Right ventricle myocardium inferior (tissue), 1 donor: ENCODE results near the gene CALU. TPM values are rescaled to one million over a fixed set of nuclear protein-coding genes. Genes with fewer than 3 reads are reported as not detected.

ENCODE experiments used
- ATAC-seq: fragments of 200-7000 bp; cut with Tn5 transposase; one replicate; pipeline ENCODE4 v1.9.1; 2020; ENCODE audit warnings: mild to moderate bottlenecking, moderate library complexity
- DNase-seq: peaks from one replicate; pipeline ENCODE4 v3.0.0; 2021; ENCODE audit errors: missing footprints
- intact Hi-C: fragments of 100-400 bp; cut with DNase I; formaldehyde crosslinking; loops from one replicate; pipeline ENCODE4 v1.11.0; 2022
- total RNA-seq: library from RNA; stranded (reverse); fragmentation: NEBNext Ultra II Directional; extraction: Animal tissue kit (Norgen Biotek cat#: 25700); gene quantifications from one replicate; pipeline ENCODE4 v1.2.1, GENCODE V29; 2021
- donor health status: DM: no; HTN: yes; CAD: no; lungs with severe emphysema.

Gene CALU
- total RNA-seq, 1 donor from 2014 or later = 183 TPM

DNA sequence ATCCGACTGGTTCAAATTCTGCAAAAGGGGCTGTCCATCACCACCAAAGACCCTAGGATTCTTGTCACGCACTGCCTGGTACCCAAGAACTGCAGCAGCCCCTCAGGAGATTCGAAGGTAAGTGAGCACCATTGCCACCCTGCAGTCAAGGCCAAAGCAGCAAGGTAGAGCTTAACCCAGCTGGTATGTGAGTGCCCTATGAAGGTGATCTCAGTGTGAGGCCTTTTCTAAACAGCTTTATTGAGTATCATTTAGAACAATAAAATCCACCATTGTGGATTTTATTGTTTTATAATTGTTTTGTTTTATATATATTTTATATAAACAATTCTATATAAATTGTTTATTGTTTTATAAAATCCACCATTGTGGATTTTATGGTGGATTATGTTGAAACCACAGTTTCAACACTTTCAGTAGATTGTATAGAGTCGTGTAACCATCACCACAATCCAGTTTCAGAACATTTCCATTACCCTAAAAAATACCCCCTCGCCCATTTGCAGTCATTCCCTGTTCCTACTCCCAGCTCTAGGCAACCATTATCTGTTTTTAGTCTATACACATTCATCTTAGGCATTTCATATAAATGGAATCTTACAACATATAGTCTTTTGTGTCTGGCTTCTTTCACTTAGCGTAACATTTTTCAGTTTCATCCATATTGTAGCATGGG lies 20.1 kb upstream of the CALU start:
- no peak for DNase-seq
- intact Hi-C loops = no loop called here
- ATAC-seq = no peak

DNA sequence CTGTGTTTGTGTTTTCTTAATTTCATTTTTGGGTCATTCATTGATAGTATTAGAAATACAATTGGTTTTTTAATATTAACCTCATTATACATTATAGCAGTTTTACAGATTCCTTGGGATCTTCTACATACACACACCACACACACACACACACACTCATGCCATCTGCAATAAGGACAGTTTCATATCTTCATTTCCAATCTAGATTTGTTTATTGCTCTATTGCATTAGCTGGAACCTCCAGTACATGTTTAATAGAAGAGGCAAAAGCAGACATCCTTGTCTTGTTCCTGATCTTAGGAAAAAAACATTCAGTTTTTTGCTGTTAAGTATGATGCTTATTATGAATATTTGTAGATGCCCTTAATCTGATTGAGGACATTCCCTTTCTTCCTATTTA lies 17.8 kb upstream of the CALU start:
- intact Hi-C loops = no loop called here
- no peak for ATAC-seq
- no peak for DNase-seq

DNA sequence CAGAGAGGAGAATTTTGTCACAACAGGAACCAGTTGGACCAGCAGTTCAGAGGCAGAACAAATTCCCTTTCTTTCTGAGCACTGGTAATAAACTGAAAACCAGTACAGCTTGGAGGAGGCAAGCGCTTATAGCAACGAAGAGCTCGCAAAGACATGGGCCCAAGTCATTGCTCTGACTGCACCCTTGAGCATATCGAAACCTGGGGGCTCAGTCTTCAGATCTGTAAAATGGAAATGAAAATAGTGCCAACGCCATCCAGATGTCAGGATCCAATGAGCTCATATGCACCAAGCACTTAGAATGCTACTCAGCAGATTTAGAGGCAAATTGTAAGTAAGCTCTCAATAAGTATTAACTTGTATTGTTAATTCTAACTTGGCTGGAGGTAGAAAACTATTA lies 14.4 kb upstream of the CALU start:
- ATAC-seq (no peak), DNase-seq (no peak)
- intact Hi-C loops = no loop called here

DNA sequence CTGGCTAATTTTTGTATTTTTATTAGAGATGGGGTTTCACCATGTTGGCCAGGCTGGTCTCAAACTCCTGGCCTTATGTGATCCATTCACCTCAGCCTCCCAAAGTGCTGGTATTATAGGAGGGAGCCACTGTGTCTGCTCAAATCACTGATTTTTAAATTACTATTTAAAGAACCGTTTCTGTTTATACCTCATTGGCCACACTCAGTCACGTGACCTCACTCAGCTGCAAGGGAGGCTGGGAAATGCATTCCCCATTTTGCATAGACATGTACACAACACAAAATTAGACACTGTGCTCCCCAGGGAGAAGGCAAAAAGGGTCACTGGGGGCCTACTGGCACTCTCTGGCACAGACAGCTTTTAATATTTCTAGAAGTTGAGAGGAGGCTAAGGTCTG lies 13.6 kb upstream of the CALU start:
- ATAC-seq = no peak
- DNase-seq = no peak
- intact Hi-C loops = no loop called here

DNA sequence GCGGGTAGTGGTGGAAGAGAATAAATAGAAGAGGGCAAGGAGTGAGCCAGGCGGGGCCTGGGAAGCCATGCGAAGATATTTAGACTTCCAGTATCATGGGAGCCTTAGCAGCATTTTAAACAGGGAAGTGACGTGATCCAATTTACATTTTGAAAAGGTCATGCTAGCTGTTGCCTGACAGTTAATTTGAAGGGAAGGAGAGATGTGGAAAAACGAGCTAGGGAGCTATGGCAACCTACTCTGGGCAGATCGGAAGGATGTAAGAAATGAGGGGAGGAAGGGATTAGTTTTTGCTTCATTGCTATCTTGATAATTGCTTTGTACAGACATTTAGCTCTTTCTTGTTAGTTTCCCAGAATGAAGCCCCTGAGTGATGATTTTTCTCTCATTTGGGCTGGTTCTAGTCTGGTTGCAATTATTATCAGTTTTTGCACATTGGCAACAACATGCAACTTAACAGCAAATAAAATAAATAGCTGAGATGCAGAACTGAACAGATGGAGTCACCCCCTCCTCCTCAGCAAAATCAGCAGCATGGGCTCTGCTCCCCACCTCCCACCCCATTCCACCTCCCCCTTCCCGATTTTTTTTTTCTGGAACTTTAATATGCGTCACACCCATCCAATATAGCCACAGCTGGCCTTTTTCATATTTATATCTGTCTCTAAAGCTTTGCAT lies 13.0 kb upstream of the CALU start:
- intact Hi-C loops = no loop called here
- DNase-seq = no peak
- ATAC-seq = no peak

DNA sequence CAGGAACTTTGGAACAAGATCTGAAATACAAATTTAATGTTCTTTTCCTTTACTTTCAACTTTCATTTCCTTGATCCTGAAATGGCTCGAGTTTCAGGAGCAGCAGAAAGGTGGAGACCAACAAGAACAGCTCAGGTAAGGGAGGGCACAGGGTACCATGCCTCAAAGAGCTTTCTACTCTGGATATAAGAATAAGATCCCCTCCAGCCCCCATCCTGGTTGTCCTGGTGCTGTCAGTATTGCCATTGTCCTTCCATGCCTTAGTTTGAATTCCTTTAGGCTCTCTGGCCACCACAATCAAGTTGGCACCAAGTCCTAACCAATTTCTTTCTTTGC lies 12.5 kb upstream of the CALU start:
- DNase-seq = no peak
- no peak for ATAC-seq
- intact Hi-C loops = no loop called here

DNA sequence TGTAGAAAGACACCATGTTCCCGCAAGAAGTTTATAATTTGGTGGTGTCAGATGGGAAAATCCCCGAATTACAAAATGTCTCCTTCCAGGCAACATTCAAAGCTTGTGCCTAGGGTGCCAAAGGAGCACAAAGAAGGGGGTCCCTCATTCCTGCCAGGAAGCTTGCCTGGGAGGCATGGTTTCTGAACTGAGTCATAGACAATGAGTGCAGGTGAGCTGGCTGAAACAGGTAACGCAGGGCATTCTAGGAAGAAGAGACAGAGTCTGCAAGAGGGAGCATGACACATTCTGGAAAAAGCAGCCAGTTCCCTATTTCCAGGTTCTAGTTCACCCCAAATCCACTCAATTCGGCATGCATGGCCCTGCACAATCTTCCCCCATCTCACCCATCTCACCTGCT lies 11.9 kb upstream of the CALU start:
- intact Hi-C loops = no loop called here
- ATAC-seq = no peak
- no peak for DNase-seq

DNA sequence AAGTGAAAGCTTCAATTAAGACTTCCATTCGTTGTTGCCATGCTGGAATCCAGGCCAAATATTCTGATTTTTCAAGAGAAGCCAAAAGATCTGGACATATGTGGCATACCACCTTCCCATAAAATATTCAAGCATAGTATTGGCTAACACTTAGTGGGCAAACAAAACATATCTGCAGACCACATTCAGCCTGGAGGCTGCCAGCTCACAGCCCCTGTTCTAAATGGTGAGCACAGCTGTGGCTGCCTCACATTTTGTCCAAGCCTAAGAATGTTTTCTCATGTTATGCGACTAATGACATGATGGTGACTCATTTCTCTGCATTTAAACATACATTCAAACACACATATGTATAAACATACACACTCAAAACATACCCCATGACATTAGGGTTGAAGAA lies 10.6 kb upstream of the CALU start:
- DNase-seq = no peak
- intact Hi-C loops = no loop called here
- ATAC-seq = no peak

DNA sequence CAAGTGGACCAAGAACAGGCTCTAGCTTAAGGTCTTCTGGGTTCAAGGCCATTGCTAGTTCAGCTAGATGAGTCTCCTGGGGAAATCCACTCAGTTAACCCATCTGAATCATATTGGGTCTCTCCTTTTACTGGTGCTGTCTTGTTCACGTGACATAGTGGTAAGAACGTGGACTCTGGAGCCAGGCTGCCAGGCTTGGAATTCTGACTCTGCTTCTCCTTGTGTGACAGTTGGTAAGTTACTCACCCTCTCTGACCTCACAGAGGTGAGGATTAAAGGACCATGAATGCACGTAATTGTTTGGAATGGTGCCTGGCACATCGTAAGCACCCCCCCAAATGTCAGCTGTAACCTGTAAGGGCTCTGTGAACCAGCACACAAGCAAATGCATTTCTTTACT lies 9.7 kb upstream of the CALU start:
- intact Hi-C loops = no loop called here
- DNase-seq = no peak
- ATAC-seq = no peak

DNA sequence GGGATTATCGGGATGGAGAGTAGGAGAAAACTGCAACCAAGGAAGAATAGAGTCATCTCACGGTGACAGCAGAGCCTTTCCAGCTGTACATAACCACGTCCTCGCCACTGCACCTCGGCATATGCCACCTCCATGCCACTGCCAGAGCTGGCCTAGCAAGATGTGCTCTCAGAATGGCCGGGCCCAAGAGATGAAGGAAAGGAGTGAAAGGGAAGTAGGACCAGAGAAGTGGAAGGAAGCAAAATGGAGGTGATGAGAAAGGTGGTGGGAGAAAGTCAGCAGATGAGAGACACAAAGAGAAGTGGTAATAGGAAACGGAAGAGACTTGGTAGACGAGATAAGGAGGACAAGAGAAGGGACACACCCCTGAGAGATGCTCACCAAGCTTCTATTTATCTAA lies 8.0 kb upstream of the CALU start:
- intact Hi-C loops = no loop called here
- ATAC-seq = no peak
- no peak for DNase-seq

DNA sequence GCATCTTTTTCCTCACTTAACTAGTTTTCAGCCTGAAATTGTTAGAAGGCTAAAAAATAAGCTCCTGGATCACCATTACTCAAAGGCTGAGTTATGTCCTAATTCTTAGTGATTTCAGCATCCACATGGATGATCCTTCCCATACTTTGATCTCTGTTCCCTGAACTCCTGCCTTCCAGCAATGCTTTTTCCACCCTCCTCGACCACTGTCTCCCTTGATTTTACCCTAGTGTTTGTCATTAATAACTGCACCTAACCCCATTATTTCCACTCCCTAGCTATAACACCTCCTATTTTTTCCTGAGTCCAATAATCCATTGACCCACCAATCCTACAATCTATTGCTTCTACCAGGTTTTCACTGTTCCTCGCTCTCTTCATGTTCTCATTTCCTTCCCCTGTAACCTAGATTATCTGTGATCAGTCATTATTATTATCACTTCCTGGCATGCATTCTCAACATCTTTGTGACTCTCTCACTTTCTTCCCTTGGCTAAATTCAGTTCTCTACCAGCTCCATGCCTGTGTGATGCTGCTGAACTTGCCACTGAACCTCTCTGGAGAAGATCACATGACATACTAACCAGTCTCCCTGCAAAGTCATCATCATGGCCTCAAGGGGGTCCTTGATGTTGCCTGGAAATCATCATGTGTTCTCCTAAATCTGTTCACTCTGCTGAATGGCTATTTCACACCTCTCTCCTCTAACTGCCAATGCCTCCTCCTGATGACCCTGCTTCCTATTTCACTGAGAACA lies 6.5 kb upstream of the CALU start:
- intact Hi-C loops = no loop called here
- ATAC-seq (no peak), DNase-seq (no peak)

DNA sequence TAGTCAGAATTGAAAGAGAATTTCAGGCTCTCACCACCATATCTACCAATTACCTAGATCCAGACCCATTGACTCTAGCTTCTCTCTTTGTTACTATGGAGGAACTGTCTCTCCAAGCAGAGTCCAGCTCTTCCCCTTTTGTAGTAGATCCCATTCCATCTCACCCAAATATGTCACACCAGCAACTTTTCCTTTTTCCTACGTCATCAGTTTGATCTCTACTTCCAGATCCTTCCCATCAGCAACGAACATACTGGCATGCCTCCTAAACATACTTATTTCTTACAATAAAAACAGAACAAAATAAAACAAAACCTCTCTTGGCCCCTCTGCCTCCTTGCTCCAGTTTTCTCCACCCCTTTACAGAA lies 5.9 kb upstream of the CALU start:
- no peak for DNase-seq
- intact Hi-C loops = no loop called here
- ATAC-seq = no peak

DNA sequence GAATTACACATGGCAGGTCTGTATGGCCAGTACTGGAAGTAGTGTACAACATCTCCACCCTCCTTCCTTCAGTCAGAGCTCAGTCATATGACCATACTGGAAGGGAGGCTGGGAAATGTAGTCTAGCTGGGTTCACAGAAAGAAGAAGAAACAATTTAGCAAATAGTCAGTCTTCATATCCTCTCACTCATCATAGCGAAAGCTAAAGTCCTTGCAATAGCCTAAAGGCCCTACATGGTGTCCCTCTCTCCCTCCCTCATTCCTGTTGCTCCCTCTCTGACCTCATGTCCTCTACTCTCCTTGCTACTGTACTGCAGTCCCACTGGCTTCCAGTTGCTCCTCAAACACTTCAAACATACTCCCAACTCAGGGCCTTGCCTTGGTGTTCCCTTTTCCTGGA lies 4.3 kb upstream of the CALU start:
- no peak for ATAC-seq

DNA sequence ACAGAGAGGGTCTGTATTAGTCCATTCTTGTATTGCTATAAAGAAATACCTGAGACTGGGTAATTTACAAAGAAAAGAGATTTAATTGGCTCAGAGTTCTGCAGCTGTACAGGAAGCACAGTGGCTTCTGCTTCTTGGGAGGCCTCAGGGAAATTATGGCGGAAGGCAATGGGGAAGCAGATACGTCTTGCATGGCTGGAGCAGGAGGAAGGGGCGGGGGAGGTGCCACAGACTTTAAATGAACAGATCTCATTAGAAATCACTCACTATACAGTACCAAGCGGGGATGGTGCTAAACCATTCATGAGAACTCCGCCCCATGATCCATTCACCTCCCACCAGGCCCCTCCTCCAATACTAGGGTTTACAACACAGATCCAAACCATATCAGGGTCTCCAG lies 3.7 kb upstream of the CALU start:
- DNase-seq (peak; percentile 67), ATAC-seq (no peak)
- intact Hi-C loops = loop anchor here (5.0 kb wide), 2 partner anchors 57 to 127 kb away; partner anchors contain the start of genes ATP6V1F and CCDC136

More for the DNA sequence above, 4.3 kb upstream of the CALU start:
- intact Hi-C loops = loop anchor here (5.0 kb wide), 2 partner anchors 57 to 127 kb away; partner anchors contain the start of genes ATP6V1F and CCDC136
- DNase-seq = no peak

DNA sequence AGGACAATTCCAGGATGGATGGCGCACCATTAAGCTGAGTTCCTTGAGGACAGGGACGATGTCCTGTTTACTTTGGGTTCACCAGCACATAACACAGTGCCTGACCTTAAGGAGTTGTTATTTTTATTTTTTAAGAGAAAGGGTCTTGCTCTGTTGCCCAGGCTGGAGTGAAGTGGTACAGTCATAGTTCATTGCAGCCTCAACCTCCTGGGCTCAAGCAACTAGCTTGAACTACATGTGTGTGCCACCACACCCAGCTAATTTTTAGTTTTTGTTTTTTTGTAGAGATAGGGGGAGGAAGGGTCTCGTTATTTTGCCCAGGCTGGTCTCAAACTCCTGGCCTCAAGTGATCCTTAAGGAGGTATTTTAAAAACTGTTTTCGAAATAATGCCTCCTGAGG lies 1.7 kb upstream of the CALU start:
- DNase-seq (no peak), ATAC-seq (no peak)
- intact Hi-C loops = loop anchor here (5.0 kb wide), 2 partner anchors 55 to 125 kb away; partner anchors contain the start of genes ATP6V1F and CCDC136

DNA sequence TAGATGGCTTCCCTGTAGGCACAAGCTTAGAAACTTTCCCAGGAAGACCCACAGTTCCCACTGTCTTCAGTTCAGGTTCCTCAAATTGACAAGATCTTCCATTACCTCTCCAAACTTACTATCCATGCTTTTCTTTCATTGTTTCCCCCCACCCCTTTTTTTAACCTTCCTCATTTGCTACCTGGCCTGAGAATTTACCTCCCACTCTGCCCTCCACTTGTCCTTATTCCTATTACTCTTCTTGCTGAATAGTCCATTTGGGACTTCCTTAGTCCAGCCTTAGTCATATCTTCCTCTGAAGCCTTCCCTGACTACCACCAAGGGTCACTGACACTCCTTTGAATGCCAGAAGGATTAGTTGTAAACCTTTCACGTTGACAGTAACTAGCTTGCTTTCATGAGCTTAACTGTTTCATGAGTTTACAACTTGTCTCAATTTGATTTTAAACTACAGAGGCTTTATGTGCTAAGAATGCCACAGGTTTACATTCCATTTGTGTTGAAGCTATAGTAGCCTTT lies 1.2 kb upstream of the CALU start:
- ATAC-seq = no peak
- DNase-seq = no peak
- intact Hi-C loops = loop anchor here (5.0 kb wide), 2 partner anchors 54 to 124 kb away; partner anchors contain the start of genes ATP6V1F and CCDC136

DNA sequence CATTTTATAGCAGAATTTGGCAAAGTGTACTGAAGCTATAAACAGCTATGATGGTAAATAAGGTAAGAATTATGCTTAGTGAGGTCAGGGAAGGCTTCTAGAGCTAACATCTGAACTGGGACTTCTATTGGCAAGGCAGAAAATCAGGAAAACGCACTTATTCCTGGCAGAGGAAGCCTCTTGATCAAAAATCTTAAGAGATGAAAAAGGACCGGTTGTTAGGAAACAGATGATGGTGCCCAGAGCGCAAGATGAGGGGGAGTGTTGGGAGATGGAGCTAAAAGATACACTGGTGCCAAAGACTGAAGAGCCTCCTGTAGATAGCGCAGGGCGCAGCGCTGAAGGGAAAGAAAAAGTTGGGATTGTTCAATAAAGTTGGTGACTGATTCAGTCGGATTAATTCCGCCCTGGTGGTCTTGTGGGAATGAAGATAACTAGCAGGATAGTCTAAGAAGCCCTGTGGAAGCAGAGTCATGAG lies 550 bp upstream of the CALU start:
- intact Hi-C loops = loop anchor here (5.0 kb wide), 2 partner anchors 54 to 124 kb away; partner anchors contain the start of genes ATP6V1F and CCDC136
- DNase-seq (no peak), ATAC-seq (peak; percentile 26)

DNA sequence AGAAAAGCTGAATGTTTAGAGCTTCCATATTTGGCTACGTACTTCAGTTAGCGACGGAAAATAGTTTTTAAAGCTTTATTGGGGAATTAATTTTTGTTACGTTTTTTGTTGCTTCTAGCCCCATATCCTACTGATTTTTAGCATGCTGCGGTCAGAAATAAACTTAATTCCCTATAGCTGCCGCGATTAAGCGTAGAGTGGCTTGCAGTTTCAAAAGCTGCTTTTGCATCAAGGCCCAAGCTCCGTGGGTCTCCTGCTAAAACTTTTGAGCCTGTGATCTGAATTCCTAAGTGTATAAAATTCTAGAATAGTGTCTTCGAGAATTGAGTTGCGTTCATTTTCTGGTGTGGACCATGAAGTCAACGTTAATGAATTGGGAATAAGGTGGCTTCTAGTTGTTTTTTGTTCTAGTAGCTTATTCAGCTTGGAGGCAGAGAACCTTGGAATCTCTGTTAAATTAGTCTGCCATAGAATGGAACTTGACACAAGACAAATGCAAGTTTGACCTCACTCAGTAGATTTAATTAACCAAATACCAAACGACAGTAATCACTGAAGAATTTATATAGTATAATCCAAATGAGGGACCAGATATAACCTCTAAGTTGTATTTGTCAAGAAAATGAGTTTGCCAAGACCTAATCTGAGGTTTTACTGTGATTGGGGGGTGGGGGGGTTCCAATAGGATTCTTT lies 977 bp downstream of the CALU start:
- DNase-seq = no peak
- ATAC-seq = no peak
- intact Hi-C loops = loop anchor here (5.0 kb wide), 2 partner anchors 52 to 122 kb away; partner anchors contain the start of genes ATP6V1F and CCDC136

DNA sequence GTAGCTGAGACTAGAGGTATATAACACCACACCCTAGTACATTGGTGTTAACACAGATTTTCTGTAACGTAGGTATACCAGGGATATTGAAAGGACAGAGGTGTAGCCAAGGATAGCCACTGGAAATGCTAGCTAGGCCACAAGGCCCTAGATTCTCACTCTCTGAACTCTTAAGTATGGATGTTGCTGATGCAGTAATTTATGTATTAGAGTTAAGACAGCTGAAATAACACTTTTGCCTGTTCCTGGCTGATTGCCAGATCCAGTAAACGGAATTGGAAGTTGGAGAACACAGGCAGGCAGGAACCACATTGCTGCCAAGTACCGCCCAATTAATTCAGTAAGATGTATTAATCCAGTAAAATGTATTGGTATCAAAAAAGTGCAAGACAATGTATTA lies 1.8 kb downstream of the CALU start:
- no peak for DNase-seq
- ATAC-seq = no peak
- intact Hi-C loops = no loop called here
